Measurements from ENCODE around the gene ZNF143. TPM values are rescaled to one million over a fixed set of nuclear protein-coding genes. Genes with fewer than 3 reads are reported as not detected.
A peak's percentile ranks its signal among the peaks of the same experiment; 100 is the strongest.

Gene ZNF143
- total and polyA plus RNA-seq, 2 of the 13 experiments (the other 11 are each of a cell fraction or from before 2014, with no cell fraction given): 22.4 to 35.6 TPM

DNA sequence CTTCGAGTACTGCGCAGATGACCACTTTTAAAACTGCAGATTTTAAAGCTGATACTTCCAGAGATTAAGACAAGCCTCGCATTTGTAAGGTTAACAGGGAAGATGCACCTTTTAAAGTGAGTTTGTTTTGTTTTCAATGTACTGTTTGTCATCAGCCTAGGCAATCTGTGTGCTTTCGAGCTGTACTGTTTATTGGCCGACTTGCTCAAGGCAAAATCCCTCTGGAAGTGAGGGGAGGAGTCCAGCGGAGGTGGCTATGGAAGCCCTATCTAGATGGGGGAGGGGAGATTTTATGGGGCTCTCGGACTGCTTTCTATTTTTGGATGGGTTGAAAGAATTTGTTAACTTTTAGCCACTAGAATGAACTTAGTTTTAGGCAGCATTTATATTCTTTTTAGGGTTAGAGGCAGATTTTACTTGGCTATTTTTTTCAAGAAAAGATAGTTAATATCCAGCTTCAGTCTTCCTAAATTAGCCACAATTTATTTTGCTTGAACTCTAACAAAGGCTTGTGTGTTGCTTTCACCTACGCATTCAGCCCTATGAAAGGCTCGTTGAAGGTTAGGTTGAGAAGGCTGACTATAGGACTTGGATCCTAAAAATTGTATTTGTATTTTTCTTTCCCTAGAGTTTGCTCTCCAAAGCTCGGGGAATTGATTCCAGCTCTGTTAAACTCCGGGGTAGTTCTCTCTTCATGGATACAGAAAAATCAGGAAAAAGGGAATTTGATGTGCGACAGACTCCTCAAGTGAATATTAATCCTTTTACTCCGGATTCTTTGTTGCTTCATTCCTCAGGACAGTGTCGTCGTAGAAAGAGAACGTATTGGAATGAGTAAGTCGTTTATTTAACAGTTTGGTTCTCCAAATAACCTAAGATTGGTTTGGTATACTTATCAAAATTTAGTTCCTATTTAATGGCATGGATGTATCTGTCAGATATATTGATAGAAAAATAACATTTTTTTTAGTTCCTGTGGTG is 114.7 kb downstream of the ZNF143 start (continued):
- TF ChIP-seq RFX3 (CRISPR knock-in tag; IDR thresholded peaks at IDR 0.05) (no peak), THAP7 (CRISPR knock-in tag; IDR thresholded peaks at IDR 0.05) (0 out of 2 replicates have a peak, but pooled peaks have one; percentile 9), KMT2A (CRISPR knock-in tag; IDR thresholded peaks at IDR 0.05) (peak; percentile 25; the same call in 1 of the 2 replicates), ZNF451 (CRISPR knock-in tag; IDR thresholded peaks at IDR 0.05) (no peak), E2F2 (CRISPR knock-in tag; IDR thresholded peaks at IDR 0.05; ENCODE audit: borderline replicate concordance) (no peak), POLR2A (IDR thresholded peaks at IDR 0.05; ENCODE audit: insufficient read depth in 1 of 2, low read depth in 2 of 2, low read length in 2 of 2) (peak; percentile 50 to 72; a peak in 3 of 4 replicates), NCOA2 (CRISPR knock-in tag; IDR thresholded peaks at IDR 0.05) (0 out of 2 replicates have a peak, but pooled peaks have one; percentile 21), FOXA3 (CRISPR knock-in tag; IDR thresholded peaks at IDR 0.05) (peak; percentile 45; the same call in 1 of the 2 replicates), SMAD1 (CRISPR knock-in tag; IDR thresholded peaks at IDR 0.05; ENCODE audit: borderline replicate concordance, low read depth) (no peak), ZNF354B (CRISPR knock-in tag; IDR thresholded peaks at IDR 0.05) (no peak), NAIF1 (CRISPR knock-in tag; IDR thresholded peaks at IDR 0.05; ENCODE audit: borderline replicate concordance) (peak; percentile 58; the same call in 1 of the 2 replicates), YEATS2 (CRISPR knock-in tag; IDR thresholded peaks at IDR 0.05; ENCODE audit: borderline replicate concordance) (no peak), MAX (IDR thresholded peaks at IDR 0.05) (no peak), CHD4 (IDR thresholded peaks at IDR 0.05; ENCODE audit: borderline replicate concordance, low read length) (no peak), SP5 (CRISPR knock-in tag; IDR thresholded peaks at IDR 0.05; ENCODE audit: borderline replicate concordance, low read depth) (peak; percentile 64; the same call in 1 of the 2 replicates), ZNF552 (CRISPR knock-in tag; IDR thresholded peaks at IDR 0.05; ENCODE audit: borderline replicate concordance) (no peak), NR1H2 (CRISPR knock-in tag; IDR thresholded peaks at IDR 0.05; ENCODE audit: borderline replicate concordance, low read depth) (no peak), REPIN1 (CRISPR knock-in tag; IDR thresholded peaks at IDR 0.05; ENCODE audit: borderline replicate concordance, low read depth) (0 out of 2 replicates have a peak, but pooled peaks have one; percentile 18), ZNF430 (CRISPR knock-in tag; IDR thresholded peaks at IDR 0.05) (no peak), SAP130 (CRISPR knock-in tag; IDR thresholded peaks at IDR 0.05; ENCODE audit: low read depth) (peak; percentile 80), U2AF2 (IDR thresholded peaks at IDR 0.05; ENCODE audit: low read depth, low read length) (no peak), TOE1 (CRISPR knock-in tag; IDR thresholded peaks at IDR 0.05) (no peak), THAP11 (CRISPR knock-in tag; IDR thresholded peaks at IDR 0.05) (peak; percentile 25; the same call in 1 of the 2 replicates)
- TF ChIP-seq, protein P1, sequence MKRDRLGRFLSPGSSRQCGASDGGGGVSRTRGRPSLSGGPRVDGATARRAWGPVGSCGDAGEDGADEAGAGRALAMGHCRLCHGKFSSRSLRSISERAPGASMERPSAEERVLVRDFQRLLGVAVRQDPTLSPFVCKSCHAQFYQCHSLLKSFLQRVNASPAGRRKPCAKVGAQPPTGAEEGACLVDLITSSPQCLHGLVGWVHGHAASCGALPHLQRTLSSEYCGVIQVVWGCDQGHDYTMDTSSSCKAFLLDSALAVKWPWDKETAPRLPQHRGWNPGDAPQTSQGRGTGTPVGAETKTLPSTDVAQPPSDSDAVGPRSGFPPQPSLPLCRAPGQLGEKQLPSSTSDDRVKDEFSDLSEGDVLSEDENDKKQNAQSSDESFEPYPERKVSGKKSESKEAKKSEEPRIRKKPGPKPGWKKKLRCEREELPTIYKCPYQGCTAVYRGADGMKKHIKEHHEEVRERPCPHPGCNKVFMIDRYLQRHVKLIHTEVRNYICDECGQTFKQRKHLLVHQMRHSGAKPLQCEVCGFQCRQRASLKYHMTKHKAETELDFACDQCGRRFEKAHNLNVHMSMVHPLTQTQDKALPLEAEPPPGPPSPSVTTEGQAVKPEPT (CRISPR knock-in tag; IDR thresholded peaks at IDR 0.05; ENCODE audit: low read depth): no peak
- TF ChIP-seq, protein P2, sequence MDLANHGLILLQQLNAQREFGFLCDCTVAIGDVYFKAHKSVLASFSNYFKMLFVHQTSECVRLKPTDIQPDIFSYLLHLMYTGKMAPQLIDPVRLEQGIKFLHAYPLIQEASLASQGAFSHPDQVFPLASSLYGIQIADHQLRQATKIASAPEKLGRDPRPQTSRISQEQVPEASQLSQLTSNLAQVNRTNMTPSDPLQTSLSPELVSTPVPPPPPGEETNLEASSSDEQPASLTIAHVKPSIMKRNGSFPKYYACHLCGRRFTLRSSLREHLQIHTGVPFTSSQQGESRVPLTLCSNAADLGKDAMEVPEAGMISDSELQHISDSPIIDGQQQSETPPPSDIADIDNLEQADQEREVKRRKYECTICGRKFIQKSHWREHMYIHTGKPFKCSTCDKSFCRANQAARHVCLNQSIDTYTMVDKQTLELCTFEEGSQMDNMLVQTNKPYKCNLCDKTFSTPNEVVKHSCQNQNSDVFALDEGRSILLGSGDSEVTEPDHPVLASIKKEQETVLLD (CRISPR knock-in tag; IDR thresholded peaks at IDR 0.05; ENCODE audit: low read depth): no peak
